ENCODE results near the gene ALK.

Gene ALK

GRCh38 chr2:29242621-29243375, 678.6 kb downstream of the ALK start:
- H3K4me3 ChIP-seq (ENCODE audit: low read depth, low read length), result no peak overlapping the region
- no peak for TF ChIP-seq CTCF (IDR thresholded peaks at IDR 0.05; ENCODE audit: insufficient read depth, low read depth, low read length, missing control alignments)
- no peak for DNase-seq (ENCODE audit: low read depth)

DNA sequence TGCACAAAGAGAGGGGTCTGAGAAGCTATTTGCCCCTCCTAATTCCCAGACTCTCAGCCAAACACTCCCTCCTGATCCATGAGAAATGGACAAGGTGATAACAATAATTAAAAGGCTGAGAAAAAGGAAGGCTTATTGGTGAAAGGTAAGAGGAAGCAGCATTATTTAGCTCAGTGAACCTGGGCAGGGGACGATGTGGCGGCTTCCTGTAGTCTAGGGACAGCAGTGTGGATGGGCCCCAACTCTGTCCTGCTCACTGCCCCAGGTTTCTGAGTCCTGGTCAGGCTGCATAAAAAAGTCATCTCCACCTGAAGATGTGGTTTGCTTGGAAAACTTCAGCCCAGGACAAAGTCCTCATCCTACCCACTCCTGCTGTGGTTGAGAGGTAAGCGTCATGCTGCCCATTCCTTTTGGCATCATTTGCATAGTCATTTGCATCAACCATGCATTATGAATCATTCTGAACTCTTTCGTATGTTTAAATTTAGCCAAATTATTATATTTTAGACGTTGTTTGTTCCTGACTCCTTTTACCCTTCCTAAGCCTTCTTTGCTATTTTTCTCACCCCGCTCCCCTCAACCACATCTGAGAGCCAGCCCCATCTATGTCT, 679.3 kb downstream of the ALK start:
- H3K4me3 ChIP-seq (ENCODE audit: low read depth, low read length), result no peak overlapping the region
- TF ChIP-seq CTCF (IDR thresholded peaks at IDR 0.05; ENCODE audit: insufficient read depth, low read depth, low read length, missing control alignments), result no peak
- no peak for DNase-seq (ENCODE audit: low read depth)

GRCh38 chr2:29241341-29241740, 680.0 kb downstream of the ALK start:
- no peak for DNase-seq (ENCODE audit: low read depth)
- TF ChIP-seq CTCF (IDR thresholded peaks at IDR 0.05; ENCODE audit: insufficient read depth, low read depth, low read length, missing control alignments), result no peak
- H3K4me3 ChIP-seq (ENCODE audit: low read depth, low read length), result no peak overlapping the region

DNA sequence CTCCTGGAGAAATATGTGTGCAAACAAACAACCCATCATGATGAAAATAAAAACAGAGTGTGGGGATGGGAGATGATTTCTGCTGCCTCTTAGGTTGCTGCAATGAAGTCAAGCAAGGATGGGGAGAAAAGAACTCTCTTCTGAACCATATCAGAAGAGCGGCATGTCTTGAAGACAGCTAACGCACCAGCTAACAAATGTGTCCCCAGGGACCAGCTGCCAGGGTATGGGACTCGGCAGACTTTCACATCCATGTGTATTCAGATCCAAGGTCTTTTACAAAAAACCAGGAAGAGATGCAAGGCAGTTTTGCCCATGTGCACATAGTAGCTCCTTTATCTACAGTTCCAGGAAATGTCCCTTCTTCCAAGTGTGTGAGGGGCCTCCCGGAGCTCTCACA, 680.8 kb downstream of the ALK start:
- DNase-seq (ENCODE audit: low read depth), result no peak
- TF ChIP-seq CTCF (IDR thresholded peaks at IDR 0.05; ENCODE audit: insufficient read depth, low read depth, low read length, missing control alignments), result no peak
- no peak overlapping the region for H3K4me3 ChIP-seq (ENCODE audit: low read depth, low read length)

DNA sequence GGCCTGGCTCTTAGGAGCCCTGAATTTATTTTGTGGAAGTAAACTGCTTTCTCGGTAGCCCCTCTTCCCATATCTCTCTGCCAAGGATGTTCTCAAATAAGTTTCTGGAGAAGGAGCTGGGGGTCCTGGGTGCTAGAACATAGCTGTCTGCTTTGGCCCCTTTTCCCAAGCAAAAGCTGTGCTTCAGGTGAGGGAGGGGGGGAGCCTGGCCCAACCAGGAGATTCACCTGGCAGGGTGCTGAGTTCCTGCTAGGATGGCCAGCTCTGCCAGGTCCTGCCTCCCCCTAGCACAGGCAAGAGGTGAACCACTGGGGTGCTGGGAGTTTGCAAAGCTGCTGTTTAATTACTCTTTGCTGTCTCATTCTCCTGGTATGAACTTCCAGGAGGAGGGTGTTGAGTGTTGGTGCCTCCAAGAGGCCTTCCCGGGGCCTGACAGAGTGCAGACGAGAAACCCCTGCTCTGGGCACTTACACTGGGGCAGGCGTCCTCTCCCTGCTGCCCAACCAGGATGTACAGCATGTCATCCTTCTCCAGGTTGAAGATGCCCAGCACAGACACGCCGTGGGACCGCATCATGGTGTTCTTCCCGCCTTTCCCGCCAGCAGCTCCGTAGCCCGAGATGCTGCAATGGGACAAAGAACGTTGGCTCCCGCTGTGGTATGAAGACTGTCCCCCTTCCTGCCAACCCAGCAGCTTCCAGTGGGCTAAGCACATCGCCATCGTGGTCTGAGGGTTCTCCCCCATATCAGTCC, 682.0 kb downstream of the ALK start:
- TF ChIP-seq CTCF (IDR thresholded peaks at IDR 0.05; ENCODE audit: insufficient read depth, low read depth, low read length, missing control alignments), result no peak
- no peak for DNase-seq (ENCODE audit: low read depth)
- no peak overlapping the region for H3K4me3 ChIP-seq (ENCODE audit: low read depth, low read length)

GRCh38 chr2:29238497-29238896, 682.9 kb downstream of the ALK start:
- H3K4me3 ChIP-seq (ENCODE audit: low read depth, low read length), result no peak overlapping the region
- peak; percentile 77 for TF ChIP-seq CTCF (IDR thresholded peaks at IDR 0.05; ENCODE audit: insufficient read depth, low read depth, low read length, missing control alignments)
- peak; percentile 41 for DNase-seq (ENCODE audit: low read depth)

Data from GM12865 (cell line).